Trophoblast cell (in vitro differentiated cells and primary cell): ENCODE data around the gene IYD.

Experiments
- DNase-seq, 2 donors: peaks; one replicate each; pipeline ENCODE4 v3.0.0-alpha.2; 2016
- H2AFZ ChIP-seq: 2 replicates; pipeline ENCODE4 v1.6.1; 2013; ENCODE audit warnings: low read length, moderate library complexity, mild to moderate bottlenecking; ENCODE audit not compliant: insufficient read depth, poor library complexity
- H2AK5ac ChIP-seq: 2 replicates; pipeline ENCODE4 v1.6.1; 2013; ENCODE audit warnings: mild to moderate bottlenecking, low read length
- H2BK120ac ChIP-seq: 2 replicates; pipeline ENCODE4 v1.6.1; 2013; ENCODE audit warnings: low read length, mild to moderate bottlenecking, moderate library complexity; ENCODE audit not compliant: insufficient read depth, poor library complexity
- H2BK12ac ChIP-seq: 2 replicates; pipeline ENCODE4 v1.6.1; 2013; ENCODE audit warnings: mild to moderate bottlenecking, low read length, moderate library complexity
- H2BK5ac ChIP-seq: 2 replicates; pipeline ENCODE4 v1.6.1; 2013; ENCODE audit warnings: low read length, low read depth, moderate library complexity, mild to moderate bottlenecking; ENCODE audit not compliant: poor library complexity
- H3K14ac ChIP-seq: 2 replicates; pipeline ENCODE4 v1.6.1; 2013; ENCODE audit warnings: mild to moderate bottlenecking, low read length
- H3K18ac ChIP-seq: 2 replicates; pipeline ENCODE4 v1.6.1; 2013; ENCODE audit warnings: mild to moderate bottlenecking, low read length
- H3K23ac ChIP-seq: 2 replicates; pipeline ENCODE4 v1.6.1; 2013; ENCODE audit warnings: low read length
- H3K27ac ChIP-seq: 2 replicates; pipeline ENCODE4 v1.5.1; 2013; ENCODE audit warnings: low read depth, mild to moderate bottlenecking, inconsistent platforms, low read length, moderate library complexity
- H3K27me3 ChIP-seq: 2 replicates; pipeline ENCODE4 v1.6.1; 2013; ENCODE audit warnings: inconsistent platforms, mild to moderate bottlenecking, low read length, moderate library complexity; ENCODE audit not compliant: insufficient read depth
- H3K36me3 ChIP-seq, 2 experiments: 1 replicate in 1 of 2; 2 replicates in 1 of 2; pipeline ENCODE4 v1.6.1; 2013; ENCODE audit warnings: low read length in 2 of 2, mild to moderate bottlenecking in 2 of 2, moderate library complexity in 1 of 2; ENCODE audit not compliant: insufficient read depth in 2 of 2, control insufficient read depth in 1 of 2
- H3K4ac ChIP-seq: 2 replicates; pipeline ENCODE4 v1.6.1; 2013; ENCODE audit warnings: low read depth, mild to moderate bottlenecking, low read length, moderate library complexity
- H3K4me1 ChIP-seq, 2 experiments: 1 replicate in 1 of 2; 2 replicates in 1 of 2; pipeline ENCODE4 v1.6.1; 2013; ENCODE audit warnings: low read length in 2 of 2, mild to moderate bottlenecking in 2 of 2, moderate library complexity in 1 of 2; ENCODE audit not compliant: insufficient read depth in 2 of 2, control insufficient read depth in 1 of 2
- H3K4me2 ChIP-seq: 2 replicates; pipeline ENCODE4 v1.6.1; 2013; ENCODE audit warnings: inconsistent platforms, mild to moderate bottlenecking, low read length, moderate library complexity
- H3K4me3 ChIP-seq: 2 replicates; pipeline ENCODE4 v1.5.1; 2013; ENCODE audit warnings: mild to moderate bottlenecking, low read depth, low read length, inconsistent platforms
- H3K79me1 ChIP-seq: one replicate; pipeline ENCODE4 v1.6.1; 2013; ENCODE audit warnings: low read length
- H3K79me2 ChIP-seq: 2 replicates; pipeline ENCODE4 v1.6.1; 2013; ENCODE audit warnings: low read length, mild to moderate bottlenecking; ENCODE audit not compliant: control insufficient read depth, insufficient read depth, poor library complexity
- H3K9ac ChIP-seq: 2 replicates; pipeline ENCODE4 v1.6.1; 2013; ENCODE audit warnings: mild to moderate bottlenecking, low read length
- H3K9me3 ChIP-seq: 2 replicates; pipeline ENCODE4 v1.6.1; 2013; ENCODE audit warnings: low read depth, mild to moderate bottlenecking, control low read depth, inconsistent platforms, low read length; ENCODE audit not compliant: insufficient read depth
- H4K12ac ChIP-seq: 2 replicates; pipeline ENCODE4 v1.6.1; 2013; ENCODE audit warnings: low read depth, mild to moderate bottlenecking, low read length, moderate library complexity
- H4K8ac ChIP-seq: 2 replicates; pipeline ENCODE4 v1.6.1; 2013; ENCODE audit warnings: low read depth, mild to moderate bottlenecking, low read length, moderate library complexity
- H4K91ac ChIP-seq: one replicate; pipeline ENCODE4 v1.6.1; 2013; ENCODE audit warnings: low read depth, mild to moderate bottlenecking, low read length, moderate library complexity
- WGBS: extraction: QIAGEN DNeasy Blood & Tissue Kit; methylation state at CpG from one replicate; pipeline ENCODE4 v1.1.7; 2013; ENCODE audit warnings: missing lambda C conversion rate; ENCODE audit not compliant: insufficient read length, insufficient coverage; ENCODE audit errors: extremely low coverage; 5-methylcytosine and 5-hydroxymethylcytosine counted together

IYD gene

GRCh38 chr6:150355932-150356331 is 12.9 kb upstream of the IYD start:
- Histone ChIP-seq H3K27me3 (no peaks in the 10 kb centered on the region), H3K14ac (no peak overlapping the region), H2BK5ac (no peak overlapping the region), H3K18ac (no peak overlapping the region), H3K36me3 (no peaks in the 10 kb centered on the region), H4K91ac (no peak overlapping the region), H2AFZ (no peak overlapping the region), H3K4me1 (no peaks in the 10 kb centered on the region), H3K4me2 (no peak overlapping the region), H2BK12ac (no peak overlapping the region), H4K12ac (no peak overlapping the region), H3K4me3 (peak overlapping the region; percentile 51), H3K9me3 (no peaks in the 10 kb centered on the region), H3K79me1 (no peaks in the 10 kb centered on the region), H2BK120ac (no peak overlapping the region), H3K79me2 (no peaks in the 10 kb centered on the region), H3K4ac (no peak overlapping the region), H3K9ac (no peak overlapping the region), H3K27ac (no peak overlapping the region), H2AK5ac (no peak overlapping the region), H4K8ac (no peak overlapping the region), H3K23ac (no peak overlapping the region)
- DNase-seq, result no peak
- WGBS, result no CpG with 5 or more reads among the region's 4 CpGs

DNA sequence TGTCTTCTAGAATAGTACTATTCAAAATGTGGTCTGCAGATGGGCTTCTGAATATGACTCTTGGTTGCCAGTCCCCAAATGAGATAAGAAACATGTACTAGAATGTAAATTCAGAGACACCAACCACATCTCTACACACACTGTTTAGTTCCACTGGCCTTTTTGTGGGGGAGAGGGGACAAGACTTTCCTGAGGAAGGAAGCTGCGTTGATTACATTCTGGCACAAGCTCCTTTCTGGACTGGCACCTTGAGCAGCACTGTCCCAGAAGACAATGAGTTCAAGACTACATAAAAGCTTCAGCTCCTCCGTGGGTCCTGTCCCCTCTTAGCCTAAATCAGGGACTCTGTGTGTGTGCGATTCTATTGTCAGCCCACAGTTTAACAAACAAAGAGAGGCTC is 6.9 kb upstream of the IYD start:
- no peak for DNase-seq
- Histone ChIP-seq H3K36me3 (no peaks in the 10 kb centered on the region), H3K27me3 (no peaks in the 10 kb centered on the region), H2AFZ (no peak overlapping the region), H4K91ac (no peak overlapping the region), H3K23ac (no peak overlapping the region), H3K79me1 (no peaks in the 10 kb centered on the region), H3K18ac (no peak overlapping the region), H2BK5ac (no peak overlapping the region), H3K9me3 (no peaks in the 10 kb centered on the region), H2AK5ac (no peak overlapping the region), H3K27ac (no peak overlapping the region), H2BK12ac (no peak overlapping the region), H3K4me3 (no peak overlapping the region), H3K9ac (no peak overlapping the region), H3K4me2 (no peak overlapping the region), H3K14ac (no peak overlapping the region), H3K4me1 (no peaks in the 10 kb centered on the region), H4K12ac (no peak overlapping the region), H2BK120ac (no peak overlapping the region), H3K79me2 (no peaks in the 10 kb centered on the region), H3K4ac (no peak overlapping the region), H4K8ac (no peak overlapping the region)
- WGBS, result no CpG with 5 or more reads among the region's 3 CpGs

DNA sequence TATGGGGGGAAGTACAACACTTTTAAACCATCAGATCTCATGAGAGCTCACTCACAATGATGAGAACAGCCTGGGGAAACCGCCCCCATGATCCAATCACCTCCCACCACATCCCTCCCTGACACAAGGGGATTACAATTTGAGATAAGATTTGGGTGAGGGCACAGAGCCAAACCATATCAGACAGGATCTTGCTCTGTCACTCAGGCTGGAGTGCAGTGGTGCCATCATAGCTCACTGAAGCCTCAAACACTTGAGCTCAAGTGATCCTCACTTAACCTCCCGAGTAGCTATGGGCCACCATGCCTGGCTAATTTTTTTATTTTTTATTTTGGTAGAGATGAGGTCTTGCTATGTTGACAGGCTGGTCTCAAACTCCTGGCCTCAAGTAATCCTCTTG is 5.1 kb upstream of the IYD start:
- H2AK5ac ChIP-seq, result no peak overlapping the region
- H3K23ac ChIP-seq, result no peak overlapping the region
- H2BK120ac ChIP-seq, result no peak overlapping the region
- no peak overlapping the region for H4K91ac ChIP-seq
- WGBS, result no CpG with 5 or more reads among the region's 2 CpGs
- no peaks in the 10 kb centered on the region for H3K36me3 ChIP-seq
- no peak overlapping the region for H3K4me2 ChIP-seq
- no peak for DNase-seq
- H3K4me1 ChIP-seq, result no peaks in the 10 kb centered on the region
- no peak overlapping the region for H3K14ac ChIP-seq
- no peak overlapping the region for H3K9ac ChIP-seq
- no peak overlapping the region for H2BK5ac ChIP-seq
- no peaks in the 10 kb centered on the region for H3K79me1 ChIP-seq
- H2BK12ac ChIP-seq, result no peak overlapping the region
- no peaks in the 10 kb centered on the region for H3K9me3 ChIP-seq
- H3K27me3 ChIP-seq, result no peaks in the 10 kb centered on the region
- H3K27ac ChIP-seq, result no peak overlapping the region
- no peak overlapping the region for H2AFZ ChIP-seq
- H3K4ac ChIP-seq, result no peak overlapping the region
- no peak overlapping the region for H4K12ac ChIP-seq
- no peak overlapping the region for H4K8ac ChIP-seq
- no peak overlapping the region for H3K4me3 ChIP-seq
- no peak overlapping the region for H3K18ac ChIP-seq
- H3K79me2 ChIP-seq, result no peaks in the 10 kb centered on the region

DNA sequence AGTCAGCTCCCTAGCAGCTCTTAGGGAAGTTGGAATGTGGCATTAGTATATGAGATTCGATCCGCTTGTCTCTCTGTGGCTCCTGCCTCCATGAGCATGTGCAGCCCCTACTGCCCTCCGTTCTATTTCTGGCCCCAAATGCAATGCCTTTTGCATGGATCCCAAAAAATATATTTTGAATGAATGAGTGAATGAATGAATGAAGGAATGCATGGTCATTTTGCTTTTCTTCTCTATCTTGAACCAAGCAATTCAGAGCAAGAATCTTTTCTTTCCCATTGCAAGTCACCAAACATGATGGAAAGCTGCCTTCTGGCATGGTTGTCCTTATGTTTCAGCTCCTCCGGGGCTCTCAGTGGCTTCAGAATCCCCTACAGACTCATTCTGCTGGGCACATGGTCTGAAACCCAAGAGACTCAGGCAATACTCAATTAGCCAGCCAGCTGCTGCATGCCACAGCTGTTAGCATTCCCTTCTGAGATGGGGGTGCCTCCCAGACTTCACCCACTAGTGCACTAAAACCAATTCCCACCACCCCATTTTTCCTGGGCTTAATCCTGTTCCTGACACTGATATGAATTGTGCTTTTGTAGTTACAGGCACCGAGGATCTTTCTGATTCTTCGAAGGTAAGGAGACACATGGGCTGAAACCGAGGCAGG is 2.6 kb upstream of the IYD start:
- no peak overlapping the region for H2BK12ac ChIP-seq
- WGBS, result no CpG with 5 or more reads among the region's 7 CpGs
- H3K27me3 ChIP-seq, result no peaks in the 10 kb centered on the region
- no peak for DNase-seq
- no peak overlapping the region for H4K91ac ChIP-seq
- no peak overlapping the region for H2BK5ac ChIP-seq
- no peak overlapping the region for H3K9ac ChIP-seq
- H3K4me3 ChIP-seq, result no peak overlapping the region
- no peak overlapping the region for H4K8ac ChIP-seq
- H3K79me1 ChIP-seq, result no peaks in the 10 kb centered on the region
- H2BK120ac ChIP-seq, result no peak overlapping the region
- no peak overlapping the region for H3K4me2 ChIP-seq
- no peak overlapping the region for H2AFZ ChIP-seq
- no peak overlapping the region for H3K4ac ChIP-seq
- no peaks in the 10 kb centered on the region for H3K36me3 ChIP-seq
- no peaks in the 10 kb centered on the region for H3K4me1 ChIP-seq
- no peak overlapping the region for H3K18ac ChIP-seq
- H4K12ac ChIP-seq, result no peak overlapping the region
- H3K27ac ChIP-seq, result no peak overlapping the region
- H3K23ac ChIP-seq, result no peak overlapping the region
- peaks cover 3% of the 10 kb centered on the region for H3K9me3 ChIP-seq
- H3K79me2 ChIP-seq, result no peaks in the 10 kb centered on the region
- H2AK5ac ChIP-seq, result no peak overlapping the region
- H3K14ac ChIP-seq, result no peak overlapping the region
